Right hindlimb (tissue), 1 donor: ENCODE results near the gene NINJ1.

Experiments used
- DNase-seq: peaks from one replicate; pipeline ENCODE4 v3.0.0-alpha.2; 2018

The NINJ1 gene

DNA sequence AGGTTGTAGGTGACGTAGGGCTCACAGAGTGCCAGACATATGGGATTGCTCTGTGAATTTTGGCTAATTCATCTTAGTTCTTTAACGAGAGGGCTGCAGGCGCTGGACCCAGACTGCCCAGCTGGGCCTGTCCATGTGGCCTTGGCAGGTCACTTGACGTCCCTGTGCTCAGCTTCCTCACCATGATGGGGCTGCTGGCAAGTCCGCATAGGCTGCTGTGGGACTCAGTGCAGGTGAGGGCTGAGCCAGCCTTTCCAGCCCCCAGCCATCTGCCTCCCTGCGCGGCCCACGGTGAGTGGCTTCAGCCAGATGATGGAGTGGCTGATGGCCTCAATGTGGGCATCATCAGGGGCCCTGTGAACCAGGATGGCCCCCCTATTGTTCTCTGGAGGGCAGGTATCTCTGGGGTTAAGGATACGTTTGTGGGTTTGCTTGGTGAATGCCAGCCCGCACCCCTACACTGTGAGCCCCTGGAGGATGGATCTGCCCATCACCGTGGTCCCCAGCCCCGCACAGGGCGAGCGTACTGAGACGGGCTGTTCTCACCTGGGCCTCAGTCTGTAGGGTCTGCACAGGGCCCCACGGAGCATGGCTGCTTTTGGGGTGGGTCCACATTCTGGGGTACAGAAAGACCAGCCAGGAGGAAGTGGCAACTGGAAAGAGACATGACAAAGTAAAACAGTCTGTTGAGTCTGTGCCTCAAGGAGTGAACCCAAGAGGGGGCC, 34.3 kb downstream of the NINJ1 start:
- peak; percentile 21 for DNase-seq

GRCh38 chr9:93098236-93098946, 35.7 kb downstream of the NINJ1 start:
- peak; percentile 85 for DNase-seq

DNA sequence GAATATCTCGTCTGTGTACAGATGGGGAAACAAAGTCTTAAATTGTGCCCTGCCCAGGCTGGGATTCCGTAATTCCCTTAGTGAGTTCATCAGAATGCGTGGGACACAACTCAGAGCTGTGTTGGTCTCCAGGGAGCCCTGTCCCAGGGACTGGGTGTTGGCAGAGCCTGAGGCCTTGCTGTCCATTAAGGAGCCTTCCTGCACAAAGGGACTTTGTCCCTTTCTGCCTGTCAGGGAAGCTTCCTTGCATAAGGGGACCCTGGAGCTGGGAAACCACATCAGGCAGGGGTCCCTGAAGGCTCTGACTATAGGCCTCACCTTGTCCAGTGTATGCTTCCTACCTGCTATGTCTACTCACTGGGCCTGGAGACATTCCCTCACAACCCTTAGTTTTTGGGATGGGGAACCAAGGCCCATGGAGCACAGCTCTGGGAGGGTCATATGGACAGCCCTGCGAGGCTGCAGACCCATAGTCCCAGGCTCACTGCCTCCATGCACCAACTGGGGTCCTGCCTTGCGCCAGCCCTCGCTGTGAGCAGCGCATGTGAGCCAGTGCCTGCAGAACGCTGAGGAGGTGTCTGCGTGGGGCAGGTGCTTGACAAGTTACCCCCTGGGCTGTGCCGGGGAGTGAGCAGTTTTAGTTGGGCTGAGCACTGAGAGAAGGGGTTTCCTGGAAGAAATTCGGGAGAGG, 36.4 kb downstream of the NINJ1 start:
- DNase-seq = peak; percentile 23

GRCh38 chr9:93096811-93097382, 37.2 kb downstream of the NINJ1 start:
- peak; percentile 34 for DNase-seq

DNA sequence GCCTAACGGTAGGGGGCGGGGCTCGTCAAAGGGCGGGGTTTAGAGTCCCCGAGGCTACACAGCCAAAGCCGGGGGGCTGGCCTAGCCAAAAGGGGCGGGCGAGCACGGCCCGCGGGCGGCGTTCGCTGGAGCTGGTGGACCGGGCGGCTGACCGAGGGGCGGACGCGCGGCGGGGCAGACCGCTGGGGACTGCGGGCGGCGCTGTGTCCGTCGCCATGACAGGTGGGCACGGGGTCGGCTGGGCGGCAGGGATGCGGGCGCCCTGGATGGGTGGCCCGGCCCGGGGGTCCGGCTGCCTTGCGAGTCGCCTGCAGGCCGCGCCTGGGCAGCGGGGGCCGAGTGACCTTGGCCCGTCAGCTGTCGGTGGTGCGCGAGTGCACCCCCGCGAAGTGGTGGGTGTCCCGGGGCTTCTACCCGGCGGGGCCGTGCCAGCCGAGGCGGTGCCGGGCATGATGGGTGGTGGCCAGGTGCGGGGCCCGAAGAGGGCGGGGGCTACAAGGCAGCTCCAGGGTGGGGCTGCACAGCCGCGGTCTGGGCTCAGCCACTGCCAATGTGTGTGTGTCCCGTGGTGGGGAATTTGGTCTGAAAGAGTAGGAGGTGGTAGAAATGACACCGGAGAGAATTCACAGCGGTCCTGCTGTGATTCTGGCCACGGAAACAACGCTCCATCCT, 37.8 kb downstream of the NINJ1 start, which contains the start of gene CARD19:
Gene CARD19 (plus strand): TSS at position 87 of the 672 bp plus-strand sequence. CDS start 129 bp downstream, at position 216.
- peak; percentile 80 for DNase-seq

- peak; percentile 100 for DNase-seq
These were observed 38.6 kb downstream of the NINJ1 start for GRCh38 chr9:93095205-93096130.

- peak; percentile 81 for DNase-seq
These were observed 39.3 kb downstream of the NINJ1 start for GRCh38 chr9:93094658-93095204.

DNA sequence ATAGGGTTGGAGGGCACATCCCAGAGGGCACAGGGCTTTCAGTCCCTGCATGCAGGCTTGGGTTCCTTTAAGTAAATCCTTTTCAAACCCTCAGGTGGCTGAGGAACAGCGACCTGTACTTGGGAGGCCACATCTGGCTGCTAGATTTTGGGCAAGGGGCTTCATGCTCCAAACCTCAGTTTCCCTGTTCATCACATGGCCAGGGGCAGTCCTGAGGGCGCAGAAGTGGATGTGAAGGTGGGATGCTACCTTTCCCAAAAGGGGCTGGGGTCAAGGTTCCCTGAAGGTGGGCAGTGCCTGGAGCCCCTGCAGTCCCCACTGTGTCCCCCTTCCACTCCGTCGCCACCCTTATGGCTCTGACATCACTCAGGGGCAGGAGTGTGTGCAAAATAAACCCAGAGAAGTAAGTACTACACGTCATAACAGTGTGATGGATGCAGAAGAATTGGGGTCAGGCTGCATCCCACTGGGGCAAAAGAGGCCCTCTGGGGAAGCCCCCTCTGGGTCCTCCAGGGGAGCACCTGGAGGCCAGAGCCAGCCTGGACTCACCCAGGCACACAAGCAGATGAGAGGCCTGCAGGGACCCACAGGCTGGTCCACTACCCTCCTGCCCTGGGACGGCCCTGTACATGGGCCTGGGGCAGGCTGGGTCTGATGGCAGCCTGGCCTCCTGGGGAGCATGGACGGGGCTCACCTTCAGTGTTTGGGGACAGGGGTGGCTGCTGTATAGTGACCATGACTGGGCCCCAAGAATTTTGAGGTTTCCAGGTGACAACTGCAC, 40.0 kb downstream of the NINJ1 start:
- peak; percentile 24 for DNase-seq

DNA sequence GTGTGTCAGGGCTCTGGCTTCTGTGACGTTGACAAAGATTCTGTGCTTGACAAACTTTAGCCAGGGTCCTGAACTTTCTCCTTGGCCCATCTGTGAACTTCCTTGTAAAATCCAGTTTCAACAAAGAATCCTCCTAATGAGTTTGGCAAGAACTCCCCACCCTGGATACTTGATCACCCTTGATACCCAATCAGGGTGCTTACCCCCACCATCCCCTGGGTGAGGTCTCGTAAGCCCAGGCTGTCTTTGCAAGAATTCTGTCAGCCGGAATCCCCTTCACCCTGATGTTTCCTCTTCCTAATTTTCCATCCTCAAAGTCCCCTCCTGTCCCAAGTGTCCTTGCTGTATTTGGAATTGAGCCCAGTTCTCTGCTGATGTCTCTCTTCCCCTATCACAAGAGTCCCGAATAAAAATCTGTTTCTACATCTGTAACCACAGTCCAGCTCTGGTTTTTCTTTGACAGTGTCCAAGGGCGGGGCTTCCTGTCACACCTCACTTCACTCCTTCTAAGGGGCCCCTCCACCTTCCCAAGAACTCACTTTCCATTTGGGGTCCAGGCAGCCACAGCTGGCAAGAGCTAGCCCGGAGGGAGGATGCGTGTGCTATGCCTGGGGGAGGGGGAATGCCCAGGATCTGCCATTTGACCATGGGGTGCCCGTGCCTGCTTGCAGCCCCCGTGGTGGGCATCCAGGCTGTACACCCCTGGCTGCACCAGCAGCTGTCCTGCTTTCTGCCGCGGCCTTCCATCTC, 40.7 kb downstream of the NINJ1 start:
- DNase-seq = peak; percentile 42

- peak; percentile 7 for DNase-seq
These were observed 41.6 kb downstream of the NINJ1 start for GRCh38 chr9:93092251-93092991.

- DNase-seq = peak; percentile 41
These were observed 42.5 kb downstream of the NINJ1 start for GRCh38 chr9:93091453-93092081.

- DNase-seq = no peak
These were observed 43.0 kb downstream of the NINJ1 start for GRCh38 chr9:93091056-93091452.

DNA sequence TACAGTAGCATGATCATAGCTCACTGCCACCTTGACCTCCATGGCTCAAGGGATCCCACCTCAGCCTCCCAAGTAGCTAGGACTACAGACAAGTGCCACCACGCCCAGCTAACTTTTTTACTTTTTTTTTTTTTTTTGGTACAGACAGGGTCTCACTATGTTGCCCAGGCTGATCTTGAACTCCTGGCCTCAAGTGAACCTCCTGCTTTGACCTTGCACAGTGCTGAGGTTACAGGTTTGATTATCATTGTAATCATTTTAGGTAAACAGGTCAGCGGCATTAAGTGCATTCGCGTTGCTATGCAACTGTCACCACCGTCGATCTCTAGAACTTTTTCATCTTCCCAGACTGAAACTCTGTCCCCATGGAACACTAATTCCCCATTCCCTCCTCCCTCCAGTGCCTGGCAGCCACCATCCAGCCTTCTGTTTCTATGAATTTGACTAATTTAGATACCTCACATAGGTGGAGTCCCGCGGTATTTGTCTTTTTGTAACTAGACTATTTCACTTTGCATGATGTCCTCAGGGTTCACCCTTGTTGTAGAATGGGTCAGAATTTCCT, 43.9 kb downstream of the NINJ1 start:
- DNase-seq = no peak

GRCh38 chr9:93089481-93089991, 44.5 kb downstream of the NINJ1 start:
- DNase-seq = no peak

DNA sequence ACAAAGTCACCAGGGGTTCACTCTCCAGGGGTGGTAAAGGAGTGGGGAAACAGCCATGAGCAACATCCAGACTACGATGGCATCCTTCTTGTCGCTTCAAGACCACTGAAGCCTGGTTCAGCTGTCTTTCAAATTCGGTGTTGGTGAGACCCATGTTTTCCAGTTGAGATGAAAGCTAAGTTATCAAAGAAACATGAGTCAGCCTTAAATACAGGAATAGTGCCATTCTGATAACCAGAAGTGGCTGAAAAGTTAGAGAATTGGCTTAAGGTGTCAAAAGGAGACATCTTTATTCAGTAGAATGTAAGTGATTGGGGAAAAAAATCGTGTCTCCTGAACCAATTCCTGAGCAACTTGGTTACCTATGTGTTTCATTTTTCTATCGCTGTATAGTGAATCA, 45.0 kb downstream of the NINJ1 start:
- DNase-seq = no peak

DNA sequence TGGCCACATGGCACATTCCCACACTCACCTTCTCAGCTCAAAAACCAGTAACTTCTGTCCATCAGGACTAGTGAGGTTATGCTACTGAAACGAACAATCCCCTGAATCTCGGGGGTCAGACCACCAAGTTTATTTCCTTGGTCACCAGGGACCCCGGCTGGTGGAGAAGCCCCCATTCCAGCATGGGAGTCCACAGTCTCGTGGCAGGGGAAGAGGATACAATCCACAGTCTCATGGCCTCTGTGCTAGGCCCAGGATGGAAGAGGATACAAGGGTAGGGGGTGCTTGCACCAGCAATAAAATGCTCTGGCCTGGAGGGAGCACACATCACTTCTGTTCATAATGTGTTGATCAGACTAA, 45.4 kb downstream of the NINJ1 start:
- no peak for DNase-seq

GRCh38 chr9:93087971-93088655, 45.9 kb downstream of the NINJ1 start:
- no peak for DNase-seq
